A549 (cell line): ENCODE results near the gene MUC5AC. TPM values are rescaled to one million over a fixed set of nuclear protein-coding genes. Genes with fewer than 3 reads are reported as not detected.

Source experiments
- ATAC-seq, 2 experiments: fragments of 200-7000 bp in 1 of 2; fragments of >200 bp in 1 of 2; cut with Nextera tagmentation in 1 of 2; cut with Tn5 transposase in 1 of 2; 3 replicates each; pipeline versions ENCODE4 v1.8.0 to v1.9.1; 2018 to 2020; ENCODE audit warnings: mild to moderate bottlenecking in 1 of 2, moderate library complexity in 1 of 2
- CTCF ChIA-PET: fragments of 300-600 bp; sonication (Branson Sonifier 250); formaldehyde crosslinking; extraction: SDS; loops from one replicate; lab custom pipeline; 2021; ENCODE audit warnings: antibody characterized with exemption, inconsistent platforms; lab: Yijun Ruan, JAX
- POLR2A ChIA-PET: fragments of 350-600 bp; formaldehyde crosslinking; extraction: SDS; loops from one replicate; lab custom pipeline; 2021; ENCODE audit warnings: antibody characterized with exemption, inconsistent platforms; lab: Yijun Ruan, JAX
- DNase-seq, 2 experiments: peaks; one replicate each; pipeline versions ENCODE4 v3.0.0 to v3.0.0-alpha.2; 2011 to 2016; ENCODE audit warnings: low read depth in 1 of 2, low spot score in 1 of 2
- FAIRE-seq: peaks from 2 replicates; lab custom pipeline; 2011; peaks lifted over from hg19 to GRCh38; lab: Jason Lieb, UNC
- H3K27ac ChIP-seq, 2 experiments: fragments of >200 bp; sonication (Bioruptor Twin); formaldehyde crosslinking; 3 replicates each; pipeline ENCODE4 v1.5.1; 2016 to 2017
- H3K4me1 ChIP-seq: fragments of >200 bp; sonication (Bioruptor Twin); formaldehyde crosslinking; 3 replicates; pipeline ENCODE4 v1.6.1; 2016
- H3K4me2 ChIP-seq: fragments of >200 bp; sonication (Bioruptor Twin); formaldehyde crosslinking; 3 replicates; pipeline ENCODE4 v1.6.1; 2016
- H3K4me3 ChIP-seq: fragments of >200 bp; sonication (Bioruptor Twin); formaldehyde crosslinking; 3 replicates; pipeline ENCODE4 v1.5.1; 2016
- H3K9me3 ChIP-seq: fragments of >200 bp; sonication (Bioruptor Twin); formaldehyde crosslinking; 3 replicates; pipeline ENCODE4 v1.6.1; 2016
- BHLHE40 ChIP-seq: IDR thresholded peaks from 2 replicates; pipeline ENCODE4 v1.6.1; 2012; ENCODE audit warnings: low read depth, low read length, inconsistent platforms
- CBX8 ChIP-seq: fragments of 200-600 bp; sonication (generic); IDR thresholded peaks from 2 replicates; pipeline ENCODE4 v1.6.1; 2016
- CHD2 ChIP-seq: fragments of 150-350 bp; IDR thresholded peaks from 2 replicates; pipeline ENCODE4 v1.6.1; 2014; ENCODE audit warnings: low read length; ENCODE audit not compliant: partially characterized antibody
- CHD4 ChIP-seq: fragments of 200-600 bp; sonication (generic); IDR thresholded peaks from 2 replicates; pipeline ENCODE4 v1.6.1; 2016; ENCODE audit warnings: antibody characterized with exemption, mild to moderate bottlenecking, borderline replicate concordance
- E2F6 ChIP-seq: IDR thresholded peaks from 2 replicates; pipeline ENCODE4 v1.6.1; 2012; ENCODE audit warnings: low read depth, borderline replicate concordance
- EHF ChIP-seq: fragments of 250-450 bp; sonication (Bioruptor Pico); IDR thresholded peaks from 2 replicates; pipeline ENCODE4 v1.5.0; 2020; ENCODE audit warnings: mild to moderate bottlenecking
- EHMT2 ChIP-seq: fragments of 200-600 bp; sonication (generic); IDR thresholded peaks from 2 replicates; pipeline ENCODE4 v1.6.1; 2016; ENCODE audit warnings: antibody characterized with exemption, low read depth, mild to moderate bottlenecking, moderate library complexity
- EP300 ChIP-seq, 2 experiments: fragments of >200 bp; sonication (Bioruptor Twin); formaldehyde crosslinking; IDR thresholded peaks; 2 replicates in 1 of 2; 3 replicates in 1 of 2; pipeline ENCODE4 v1.6.1; 2016 to 2017
- ESRRA ChIP-seq: fragments of 150-350 bp; IDR thresholded peaks from 2 replicates; pipeline ENCODE4 v1.6.1; 2014; ENCODE audit warnings: mild to moderate bottlenecking, low read length, borderline replicate concordance
- HES2 ChIP-seq: fragments of >200 bp; sonication (Bioruptor Twin); formaldehyde crosslinking; IDR thresholded peaks from 2 replicates; pipeline ENCODE4 v1.6.1; 2016
- HOXA7 ChIP-seq: fragments of 250-450 bp; sonication (Bioruptor Pico); IDR thresholded peaks from 2 replicates; pipeline ENCODE4 v1.5.0; 2020; ENCODE audit warnings: mild to moderate bottlenecking, moderate library complexity
- HOXB13 ChIP-seq: fragments of 250-450 bp; sonication (Bioruptor Pico); IDR thresholded peaks from 2 replicates; pipeline ENCODE4 v1.5.0; 2020; ENCODE audit warnings: low read depth, mild to moderate bottlenecking, moderate library complexity
- HOXB5 ChIP-seq: fragments of 250-450 bp; sonication (Bioruptor Pico); IDR thresholded peaks from 2 replicates; pipeline ENCODE4 v1.5.0; 2020; ENCODE audit warnings: mild to moderate bottlenecking, moderate library complexity
- JUN ChIP-seq, 2 experiments: fragments of >200 bp; sonication (Bioruptor Twin); formaldehyde crosslinking; IDR thresholded peaks; 2 replicates in 1 of 2; 3 replicates in 1 of 2; pipeline ENCODE4 v1.6.1; 2016 to 2017
- KDM5A ChIP-seq: fragments of 200-600 bp; sonication (generic); IDR thresholded peaks from 2 replicates; pipeline ENCODE4 v1.6.1; 2016; ENCODE audit warnings: antibody characterized with exemption, mild to moderate bottlenecking
- MAFK ChIP-seq: fragments of 450-650 bp; IDR thresholded peaks from 2 replicates; pipeline ENCODE4 v1.6.1; 2014; ENCODE audit not compliant: partially characterized antibody
- MYC ChIP-seq: IDR thresholded peaks from 2 replicates; pipeline ENCODE4 v1.6.1; 2012; ENCODE audit warnings: mild to moderate bottlenecking, inconsistent platforms, low read length, improper control_type of control experiment, borderline replicate concordance
- NFE2L2 ChIP-seq: fragments of 150-350 bp; conservative IDR thresholded peaks from 2 replicates; pipeline ENCODE4 v1.6.1; 2014; ENCODE audit warnings: low read length
- NPAS2 ChIP-seq: fragments of 250-450 bp; sonication (Bioruptor Pico); IDR thresholded peaks from 2 replicates; pipeline ENCODE4 v1.8.0; 2022; ENCODE audit warnings: mild to moderate bottlenecking, moderate library complexity, borderline replicate concordance
- NR3C1 ChIP-seq: fragments of >200 bp; sonication (Bioruptor Twin); formaldehyde crosslinking; IDR thresholded peaks from 3 replicates; pipeline ENCODE4 v1.6.1; 2017
- PHF8 ChIP-seq: fragments of 200-600 bp; sonication (generic); IDR thresholded peaks from 2 replicates; pipeline ENCODE4 v1.6.1; 2016; ENCODE audit warnings: low read depth, mild to moderate bottlenecking, antibody characterized with exemption, moderate library complexity, borderline replicate concordance
- RFX5 ChIP-seq: fragments of 450-650 bp; IDR thresholded peaks from 2 replicates; pipeline ENCODE4 v1.7.1; 2014; ENCODE audit warnings: antibody characterized with exemption, mild to moderate bottlenecking, moderate library complexity
- RNF2 ChIP-seq: fragments of 200-600 bp; sonication (generic); IDR thresholded peaks from 2 replicates; pipeline ENCODE4 v1.6.1; 2016; ENCODE audit warnings: low read depth, mild to moderate bottlenecking, antibody characterized with exemption, moderate library complexity, borderline replicate concordance
- TFCP2L1 ChIP-seq: fragments of 250-450 bp; sonication (Bioruptor Pico); IDR thresholded peaks from 2 replicates; pipeline ENCODE4 v1.5.0; 2021; ENCODE audit warnings: mild to moderate bottlenecking
- ZFP36 ChIP-seq: fragments of 450-650 bp; IDR thresholded peaks from 2 replicates; pipeline ENCODE4 v1.6.1; 2014; ENCODE audit warnings: borderline replicate concordance; ENCODE audit not compliant: partially characterized antibody
- WGBS: methylation state at CpG from one replicate; pipeline ENCODE4 v1.1.6; 2017; ENCODE audit errors: missing lambda C conversion rate; 5-methylcytosine and 5-hydroxymethylcytosine counted together
- polyA plus RNA-seq, 4 experiments: library from polyadenylated mRNA; depleted of rRNA in 3 of 4; stranded (reverse); fragments of >200 nt; fragmentation: RNase III in 1 of 4; extraction: RNeasy Plus Mini Kit Qiagen cat#74134 plus additional on column Dnase treatment in 1 of 4; gene quantifications; 2 replicates in 3 of 4; 3 replicates in 1 of 4; pipeline ENCODE4 v1.2.3, GENCODE V29; 2011 to 2017

The MUC5AC gene
- polyA plus RNA-seq, 2 of the 4 experiments (the other 2 are of a cell fraction), result 0.18 to 7.4 TPM

GRCh38 chr11:1192741-1193325 lies 35.1 kb downstream of the MUC5AC start:
- POLR2A ChIA-PET, result no interaction called here
- H3K27ac ChIP-seq, result no peak overlapping the region
- H3K4me1 ChIP-seq, result no peaks in the 10 kb centered on the region
- no peak for TF ChIP-seq E2F6
- TF ChIP-seq EHMT2, result no peak
- TF ChIP-seq, all 56 proteins: peak for 0
- CTCF ChIA-PET, result no interaction called here
- no peak for DNase-seq
- Histone ChIP-seq H3K4me3 (no peak overlapping the region), H3K9me3 (0 out of 3 replicates have a peak, but pooled peaks cover 3% of the 10 kb centered on the region), H3K4me2 (no peak overlapping the region)
- FAIRE-seq, result no peak
- 87% methylated on average over 15 of the region's 17 CpGs for WGBS
- no peak for ATAC-seq

- H3K4me1 ChIP-seq, result no peaks in the 10 kb centered on the region
- DNase-seq, result no peak
- H3K9me3 ChIP-seq, result 0 out of 3 replicates have a peak, but pooled peaks cover 3% of the 10 kb centered on the region
- FAIRE-seq, result no peak
- no peak overlapping the region for H3K27ac ChIP-seq
- no peak for ATAC-seq
- CTCF ChIA-PET, result no interaction called here
- no peak for TF ChIP-seq CBX8
- TF ChIP-seq JUN (IDR thresholded peaks at IDR 0.05), result no peak
- TF ChIP-seq RNF2, result no peak
- no peak for TF ChIP-seq RFX5
- no peak for TF ChIP-seq MAFK
- no peak for TF ChIP-seq EP300 (IDR thresholded peaks at IDR 0.05)
- TF ChIP-seq HOXB13 (CRISPR knock-in tag), result no peak
- no peak for TF ChIP-seq HOXA7 (CRISPR knock-in tag)
- no peak for TF ChIP-seq PHF8
- TF ChIP-seq NFE2L2, result no peak
- no peak for TF ChIP-seq MYC
- TF ChIP-seq EHF (CRISPR knock-in tag), result no peak
- no peak for TF ChIP-seq KDM5A
- TF ChIP-seq E2F6, result no peak
- TF ChIP-seq BHLHE40, result no peak
- no peak for TF ChIP-seq CHD2
- TF ChIP-seq HOXB5 (CRISPR knock-in tag), result no peak
- TF ChIP-seq ZFP36, result no peak
- TF ChIP-seq NR3C1, result no peak
- H3K4me3 ChIP-seq, result no peak overlapping the region
- POLR2A ChIA-PET, result no interaction called here
- no peak overlapping the region for H3K4me2 ChIP-seq
- WGBS, result 92% methylated on average over 38 of the region's 43 CpGs
Observed at GRCh38 chr11:1193326-1194230, 35.8 kb downstream of the MUC5AC start.

- Histone ChIP-seq H3K4me2 (no peak overlapping the region), H3K9me3 (0 out of 3 replicates have a peak, but pooled peaks cover 3% of the 10 kb centered on the region), H3K4me3 (no peak overlapping the region), H3K4me1 (no peaks in the 10 kb centered on the region), H3K27ac (no peak overlapping the region)
- DNase-seq (no peak), FAIRE-seq (no peak), ATAC-seq (no peak)
- TF ChIP-seq CHD4, result no peak
- TF ChIP-seq BHLHE40, result no peak
- no peak for TF ChIP-seq MAFK
- no peak for TF ChIP-seq HES2
- no peak for TF ChIP-seq TFCP2L1 (CRISPR knock-in tag)
- TF ChIP-seq ESRRA, result no peak
- no peak for TF ChIP-seq NPAS2 (CRISPR knock-in tag)
- ChIA-PET POLR2A (no interaction called here), CTCF (interaction anchor here (1.0 to 1.7 kb wide), 2 partner anchors 9 to 80 kb away, joined by 4 read pairs; no protein-coding TSS in a partner anchor)
- WGBS, result 94% methylated on average over 45 of the region's 59 CpGs
Observed at GRCh38 chr11:1194231-1194976, 36.7 kb downstream of the MUC5AC start.
